Measurements from ENCODE around the gene NOPCHAP1. TPM values are rescaled to one million over a fixed set of nuclear protein-coding genes. Genes with fewer than 3 reads are reported as not detected.
A peak's percentile ranks its signal among the peaks of the same experiment; 100 is the strongest.

The NOPCHAP1 gene
- polyA plus RNA-seq, 1 donor (not counting 4 experiments of a cell fraction or from before 2014, with no cell fraction given) = 16.7 TPM

DNA sequence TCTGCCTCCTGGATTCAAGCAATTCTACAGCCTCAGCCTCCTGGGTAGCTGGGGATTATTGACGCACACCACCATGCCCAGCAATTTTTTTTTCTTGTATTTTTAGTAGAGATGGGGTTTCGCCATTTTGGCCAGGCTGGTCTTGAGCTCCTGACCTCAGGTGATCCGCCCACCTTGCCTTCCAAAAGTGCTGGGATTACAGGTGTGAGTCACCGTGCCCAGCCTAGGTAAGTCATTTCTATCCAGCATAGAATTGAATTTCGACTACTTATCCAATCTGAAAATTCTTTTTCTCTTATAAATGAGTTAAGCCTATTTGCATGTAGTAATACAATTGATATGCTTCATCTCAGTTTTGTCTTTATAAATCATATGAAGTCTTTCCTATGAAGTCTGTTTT is 12.9 kb upstream of the NOPCHAP1 start:
- H3K9me3 ChIP-seq (ENCODE audit: control insufficient read depth, low read depth, low read length) = no peaks in the 10 kb centered on the region
- no peak overlapping the region for H3K4me3 ChIP-seq (ENCODE audit: control insufficient read depth in 2 of 3, extremely low read depth in 1 of 3, insufficient read depth in 2 of 3, low read depth in 1 of 3, low read length in 3 of 3)
- dilution Hi-C loops (cut with MboI; ENCODE audit: extremely low pct_ligation_motif_present, low sequenced_read_pairs) = no loop called here
- peaks cover 32% of the 10 kb centered on the region for H3K4me1 ChIP-seq (ENCODE audit: control insufficient read depth, extremely low read depth, insufficient read depth, low read length)
- H2AFZ ChIP-seq (ENCODE audit: control insufficient read depth, low read length) = no peak overlapping the region
- FAIRE-seq = no peak
- no peaks in the 10 kb centered on the region for H4K20me1 ChIP-seq (ENCODE audit: control insufficient read depth, extremely low read depth, insufficient read depth, low read length)
- no peaks in the 10 kb centered on the region for H3K36me3 ChIP-seq (ENCODE audit: control insufficient read depth in 2 of 2, extremely low read depth in 1 of 2, insufficient read depth in 2 of 2, low read length in 2 of 2)
- H3K79me2 ChIP-seq (ENCODE audit: control insufficient read depth, insufficient read depth, low read length) = no peaks in the 10 kb centered on the region
- DNase-seq (ENCODE audit: low read depth, low spot score) = no peak
- H3K9me1 ChIP-seq (ENCODE audit: control insufficient read depth, extremely low read depth, insufficient read depth, low read length) = no peaks in the 10 kb centered on the region
- no peak overlapping the region for H3K4me2 ChIP-seq (ENCODE audit: control insufficient read depth, extremely low read depth, insufficient read depth, low read depth, low read length)
- H3K27me3 ChIP-seq (ENCODE audit: control insufficient read depth, extremely low read depth, insufficient read depth, low read length) = no peaks in the 10 kb centered on the region
- no peak overlapping the region for H3K27ac ChIP-seq (ENCODE audit: control insufficient read depth, insufficient read depth, low read length)
- TF ChIP-seq, protein P1, sequence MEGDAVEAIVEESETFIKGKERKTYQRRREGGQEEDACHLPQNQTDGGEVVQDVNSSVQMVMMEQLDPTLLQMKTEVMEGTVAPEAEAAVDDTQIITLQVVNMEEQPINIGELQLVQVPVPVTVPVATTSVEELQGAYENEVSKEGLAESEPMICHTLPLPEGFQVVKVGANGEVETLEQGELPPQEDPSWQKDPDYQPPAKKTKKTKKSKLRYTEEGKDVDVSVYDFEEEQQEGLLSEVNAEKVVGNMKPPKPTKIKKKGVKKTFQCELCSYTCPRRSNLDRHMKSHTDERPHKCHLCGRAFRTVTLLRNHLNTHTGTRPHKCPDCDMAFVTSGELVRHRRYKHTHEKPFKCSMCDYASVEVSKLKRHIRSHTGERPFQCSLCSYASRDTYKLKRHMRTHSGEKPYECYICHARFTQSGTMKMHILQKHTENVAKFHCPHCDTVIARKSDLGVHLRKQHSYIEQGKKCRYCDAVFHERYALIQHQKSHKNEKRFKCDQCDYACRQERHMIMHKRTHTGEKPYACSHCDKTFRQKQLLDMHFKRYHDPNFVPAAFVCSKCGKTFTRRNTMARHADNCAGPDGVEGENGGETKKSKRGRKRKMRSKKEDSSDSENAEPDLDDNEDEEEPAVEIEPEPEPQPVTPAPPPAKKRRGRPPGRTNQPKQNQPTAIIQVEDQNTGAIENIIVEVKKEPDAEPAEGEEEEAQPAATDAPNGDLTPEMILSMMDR (optimal IDR thresholded peaks at IDR 0.05 in 1 of 3, IDR thresholded peaks at IDR 0.05 in 1 of 3, conservative IDR thresholded peaks at IDR 0.05 in 1 of 3; ENCODE audit: extremely low read depth in 1 of 3, insufficient read depth in 2 of 3, low read length in 3 of 3) = no peak
- no peak for TF ChIP-seq EZH2 (IDR thresholded peaks at IDR 0.05; ENCODE audit: low read length)
- H3K9ac ChIP-seq (ENCODE audit: control insufficient read depth, extremely low read depth, insufficient read depth, low read length) = no peak overlapping the region

DNA sequence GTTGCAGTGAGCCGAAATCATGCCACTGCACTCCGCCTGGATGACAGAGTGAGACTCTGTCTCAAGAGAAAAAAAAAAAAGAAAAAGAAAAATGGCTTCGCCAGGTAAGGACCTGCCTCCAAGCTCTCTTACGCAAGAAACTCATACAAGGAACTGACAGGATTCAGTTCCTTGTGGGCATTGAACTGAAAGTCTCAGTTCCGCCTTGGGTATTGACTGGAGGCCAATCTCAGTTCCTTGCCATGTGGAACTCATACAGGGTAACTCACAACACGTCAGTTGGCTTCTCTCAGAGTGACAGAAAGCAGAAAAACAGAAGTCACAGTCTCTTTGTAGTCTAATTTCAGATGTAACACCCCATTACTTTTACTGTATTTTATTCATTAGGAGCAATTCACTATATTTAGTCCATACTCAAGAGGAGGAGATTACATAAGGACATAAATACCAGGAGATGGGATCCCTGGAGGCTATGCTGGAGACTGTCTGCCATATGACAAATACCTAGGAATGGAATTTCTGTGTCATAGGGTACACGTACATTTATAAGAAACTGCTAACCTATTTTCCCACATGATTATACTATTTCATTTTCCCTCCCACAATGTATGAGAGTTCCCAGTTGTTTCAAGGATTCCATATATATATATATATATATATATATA is 11.4 kb upstream of the NOPCHAP1 start:
- TF ChIP-seq EZH2 (IDR thresholded peaks at IDR 0.05; ENCODE audit: low read length) = no peak
- DNase-seq (ENCODE audit: low read depth, low spot score) (peak; percentile 85), FAIRE-seq (peak; percentile 63)
- no peaks in the 10 kb centered on the region for H4K20me1 ChIP-seq (ENCODE audit: control insufficient read depth, extremely low read depth, insufficient read depth, low read length)
- H3K9ac ChIP-seq (ENCODE audit: control insufficient read depth, extremely low read depth, insufficient read depth, low read length) = peak overlapping the region; percentile 4
- no peaks in the 10 kb centered on the region for H3K36me3 ChIP-seq (ENCODE audit: control insufficient read depth in 2 of 2, extremely low read depth in 1 of 2, insufficient read depth in 2 of 2, low read length in 2 of 2)
- H3K9me3 ChIP-seq (ENCODE audit: control insufficient read depth, low read depth, low read length) = no peaks in the 10 kb centered on the region
- peak overlapping the region; percentile 64 for H3K27ac ChIP-seq (ENCODE audit: control insufficient read depth, insufficient read depth, low read length)
- H3K27me3 ChIP-seq (ENCODE audit: control insufficient read depth, extremely low read depth, insufficient read depth, low read length) = no peaks in the 10 kb centered on the region
- H3K79me2 ChIP-seq (ENCODE audit: control insufficient read depth, insufficient read depth, low read length) = no peaks in the 10 kb centered on the region
- no peaks in the 10 kb centered on the region for H3K9me1 ChIP-seq (ENCODE audit: control insufficient read depth, extremely low read depth, insufficient read depth, low read length)
- peak overlapping the region; percentile 59 for H2AFZ ChIP-seq (ENCODE audit: control insufficient read depth, low read length)
- peaks cover 32% of the 10 kb centered on the region for H3K4me1 ChIP-seq (ENCODE audit: control insufficient read depth, extremely low read depth, insufficient read depth, low read length)
- no peak overlapping the region for H3K4me3 ChIP-seq (ENCODE audit: control insufficient read depth in 2 of 3, extremely low read depth in 1 of 3, insufficient read depth in 2 of 3, low read depth in 1 of 3, low read length in 3 of 3)
- dilution Hi-C loops (cut with MboI; ENCODE audit: extremely low pct_ligation_motif_present, low sequenced_read_pairs) = no loop called here
- peak overlapping the region; percentile 57 for H3K4me2 ChIP-seq (ENCODE audit: control insufficient read depth, extremely low read depth, insufficient read depth, low read depth, low read length)

All from keratinocyte (primary cell).